Esophagus squamous epithelium (tissue), 4 donors: Measurements from ENCODE around the gene GGT5.

Experiments
- POLR2A ChIP-seq, 4 donors: fragments of 450-650 bp; IDR thresholded peaks; one replicate each; pipeline ENCODE4 v1.6.1; 2017; ENCODE audit warnings: antibody characterized with exemption in 4 of 4, mild to moderate bottlenecking in 4 of 4, moderate library complexity in 3 of 4
- TF ChIP-seq, protein P1 (sequence below), 6 experiments: fragments of 450-650 bp in 4 of 6; fragments of 200-600 bp in 2 of 6; sonication (generic) in 2 of 6; IDR thresholded peaks; one replicate each; pipeline ENCODE4 v1.5.1; 2016 to 2019; ENCODE audit warnings: antibody characterized with exemption in 6 of 6, mild to moderate bottlenecking in 4 of 6, moderate library complexity in 4 of 6

DNA sequence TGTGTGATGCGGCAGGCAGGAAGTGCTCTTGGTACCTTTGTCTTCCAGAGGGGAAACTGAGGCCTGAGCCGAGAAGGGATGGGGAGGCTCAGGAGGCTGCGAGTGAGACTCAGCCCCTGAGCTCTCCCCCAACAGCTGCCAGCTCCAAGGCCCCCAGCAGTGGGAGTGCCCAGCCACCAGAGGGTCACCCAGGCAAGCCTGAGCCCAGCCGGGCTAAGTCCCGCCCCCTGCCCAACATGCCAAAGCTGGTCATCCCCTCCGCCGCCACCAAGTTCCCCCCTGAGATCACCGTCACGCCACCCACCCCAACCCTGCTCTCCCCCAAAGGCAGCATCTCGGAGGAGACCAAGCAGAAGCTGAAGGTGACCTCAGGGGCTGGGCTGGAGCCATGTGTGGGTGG lies 67.4 kb downstream of the GGT5 start:
- no peak for TF ChIP-seq POLR2A (IDR thresholded peaks at IDR 0.05)
- TF ChIP-seq, protein P1, sequence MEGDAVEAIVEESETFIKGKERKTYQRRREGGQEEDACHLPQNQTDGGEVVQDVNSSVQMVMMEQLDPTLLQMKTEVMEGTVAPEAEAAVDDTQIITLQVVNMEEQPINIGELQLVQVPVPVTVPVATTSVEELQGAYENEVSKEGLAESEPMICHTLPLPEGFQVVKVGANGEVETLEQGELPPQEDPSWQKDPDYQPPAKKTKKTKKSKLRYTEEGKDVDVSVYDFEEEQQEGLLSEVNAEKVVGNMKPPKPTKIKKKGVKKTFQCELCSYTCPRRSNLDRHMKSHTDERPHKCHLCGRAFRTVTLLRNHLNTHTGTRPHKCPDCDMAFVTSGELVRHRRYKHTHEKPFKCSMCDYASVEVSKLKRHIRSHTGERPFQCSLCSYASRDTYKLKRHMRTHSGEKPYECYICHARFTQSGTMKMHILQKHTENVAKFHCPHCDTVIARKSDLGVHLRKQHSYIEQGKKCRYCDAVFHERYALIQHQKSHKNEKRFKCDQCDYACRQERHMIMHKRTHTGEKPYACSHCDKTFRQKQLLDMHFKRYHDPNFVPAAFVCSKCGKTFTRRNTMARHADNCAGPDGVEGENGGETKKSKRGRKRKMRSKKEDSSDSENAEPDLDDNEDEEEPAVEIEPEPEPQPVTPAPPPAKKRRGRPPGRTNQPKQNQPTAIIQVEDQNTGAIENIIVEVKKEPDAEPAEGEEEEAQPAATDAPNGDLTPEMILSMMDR (IDR thresholded peaks at IDR 0.05), result no peak
